Smooth muscle cell (in vitro differentiated cells): Measurements from ENCODE around the gene PPP2R5D. TPM values are rescaled to one million over a fixed set of nuclear protein-coding genes. Genes with fewer than 3 reads are reported as not detected.

Source experiments
- DNase-seq: peaks from one replicate; lab custom pipeline; 2025; ENCODE audit not compliant: unreplicated experiment; lab: John Stamatoyannopoulos, UW
- H2AFZ ChIP-seq: fragments of 200-600 bp; sonication (generic); 2 replicates; pipeline ENCODE4 v1.6.0; 2016; ENCODE audit warnings: antibody characterized with exemption, low read depth, mild to moderate bottlenecking
- H3F3A ChIP-seq: fragments of 200-600 bp; sonication (generic); 2 replicates; pipeline ENCODE4 v1.6.0; 2017; ENCODE audit warnings: antibody characterized with exemption, low read depth
- H3K27ac ChIP-seq: fragments of 200-600 bp; sonication (generic); 2 replicates; pipeline ENCODE4 v1.5.1; 2016; ENCODE audit warnings: low read depth, mild to moderate bottlenecking
- H3K27me3 ChIP-seq: fragments of 200-600 bp; sonication (generic); 2 replicates; pipeline ENCODE4 v1.6.1; 2016; ENCODE audit warnings: low read depth, mild to moderate bottlenecking
- H3K36me3 ChIP-seq: fragments of 200-600 bp; sonication (generic); 2 replicates; pipeline ENCODE4 v1.5.1; 2016; ENCODE audit warnings: low read depth
- H3K4me1 ChIP-seq: fragments of 200-600 bp; sonication (generic); 2 replicates; pipeline ENCODE4 v1.5.1; 2016; ENCODE audit warnings: low read depth
- H3K4me2 ChIP-seq: fragments of 200-600 bp; sonication (generic); 2 replicates; pipeline ENCODE4 v1.6.0; 2016; ENCODE audit warnings: mild to moderate bottlenecking
- H3K4me3 ChIP-seq: fragments of 200-600 bp; sonication (generic); 2 replicates; pipeline ENCODE4 v1.5.1; 2016; ENCODE audit warnings: mild to moderate bottlenecking
- H3K79me2 ChIP-seq: fragments of 200-600 bp; sonication (generic); 2 replicates; pipeline ENCODE4 v1.6.0; 2016; ENCODE audit warnings: low read depth, mild to moderate bottlenecking
- H3K9ac ChIP-seq: fragments of 200-600 bp; sonication (generic); 2 replicates; pipeline ENCODE4 v1.6.0; 2016; ENCODE audit warnings: low read depth
- H3K9me3 ChIP-seq: fragments of 200-600 bp; sonication (generic); replicated peaks from 2 replicates; pipeline ENCODE4 v1.5.1; 2016; ENCODE audit warnings: low read depth
- H4K20me1 ChIP-seq: fragments of 200-600 bp; sonication (generic); 2 replicates; pipeline ENCODE4 v1.6.0; 2016; ENCODE audit warnings: low read depth
- CTCF ChIP-seq: fragments of 200-600 bp; sonication (generic); IDR thresholded peaks from 2 replicates; pipeline ENCODE4 v1.5.1; 2017; ENCODE audit warnings: borderline replicate concordance, mild to moderate bottlenecking, antibody characterized with exemption; ENCODE audit not compliant: insufficient read depth, poor library complexity, severe bottlenecking
- WGBS: methylation state at CpG from one replicate; pipeline ENCODE4 v1.1.7; 2016; ENCODE audit warnings: low lambda C conversion rate; 5-methylcytosine and 5-hydroxymethylcytosine counted together
- polyA plus RNA-seq: library from polyadenylated mRNA; unstranded; fragments of >200 nt; fragmentation: Nextera tagmentation; extraction: Ambion mirVana; gene quantifications from 2 replicates; pipeline ENCODE4 v1.2.1, GENCODE V29; 2016
- total RNA-seq: library from RNA; depleted of rRNA; stranded (reverse); fragments of >200 nt; gene quantifications from 2 replicates; pipeline ENCODE4 v1.2.3, GENCODE V29; 2014

PPP2R5D gene
- total and polyA plus RNA-seq, 2 experiments from 2014 or later: 46.4 to 51.3 TPM

- H3K27ac ChIP-seq: no peak overlapping the region
- no peak overlapping the region for H3K4me3 ChIP-seq
- H3K36me3 ChIP-seq: no peaks in the 10 kb centered on the region
- WGBS: 91% methylated on average over 4 of the region's 4 CpGs
- H3K27me3 ChIP-seq: no peaks in the 10 kb centered on the region
- no peaks in the 10 kb centered on the region for H3K9me3 ChIP-seq
- H4K20me1 ChIP-seq: peaks cover 30% of the 10 kb centered on the region
- DNase-seq: no peak
- no peak overlapping the region for H3K9ac ChIP-seq
- H3K4me2 ChIP-seq: no peak overlapping the region
- H3K79me2 ChIP-seq: no peaks in the 10 kb centered on the region
- no peaks in the 10 kb centered on the region for H3K4me1 ChIP-seq
- no peak for TF ChIP-seq CTCF
- H3F3A ChIP-seq: peaks cover 21% of the 10 kb centered on the region
- no peak overlapping the region for H2AFZ ChIP-seq
These were observed 51.3 kb downstream of the PPP2R5D start for GRCh38 chr6:43035495-43036194.

GRCh38 chr6:43036712-43037111, 52.3 kb downstream of the PPP2R5D start:
- 95% methylated on average over 9 of the region's 9 CpGs for WGBS
- DNase-seq: no peak
- Histone ChIP-seq H3K79me2 (no peaks in the 10 kb centered on the region), H3K27ac (no peak overlapping the region), H3K36me3 (no peaks in the 10 kb centered on the region), H3K27me3 (no peaks in the 10 kb centered on the region), H3K4me2 (no peak overlapping the region), H3K9me3 (no peaks in the 10 kb centered on the region), H4K20me1 (peaks cover 23% of the 10 kb centered on the region), H2AFZ (no peak overlapping the region), H3F3A (peaks cover 20% of the 10 kb centered on the region), H3K9ac (no peak overlapping the region), H3K4me1 (no peaks in the 10 kb centered on the region), H3K4me3 (no peak overlapping the region)
- TF ChIP-seq CTCF: no peak

- no peaks in the 10 kb centered on the region for H3K27me3 ChIP-seq
- H3K36me3 ChIP-seq: no peaks in the 10 kb centered on the region
- 95% methylated on average over 5 of the region's 5 CpGs for WGBS
These were observed 52.8 kb downstream of the PPP2R5D start for GRCh38 chr6:43037197-43037596.

More at GRCh38 chr6:43037197-43037596, 52.8 kb downstream of the PPP2R5D start:
- Histone ChIP-seq H3K4me2 (no peak overlapping the region), H3K9ac (no peak overlapping the region), H2AFZ (no peak overlapping the region), H3K79me2 (no peaks in the 10 kb centered on the region), H3F3A (peaks cover 18% of the 10 kb centered on the region), H3K4me3 (no peak overlapping the region), H4K20me1 (peaks cover 20% of the 10 kb centered on the region), H3K4me1 (no peaks in the 10 kb centered on the region), H3K9me3 (no peaks in the 10 kb centered on the region), H3K27ac (no peak overlapping the region)
- no peak for DNase-seq
- no peak for TF ChIP-seq CTCF
